NCI-H524 (cell line): ENCODE results near the gene CC2D1A.
A peak's percentile ranks its signal among the peaks of the same experiment; 100 is the strongest.
"Not testable (repeated sequence)": the region's sequence is repeated elsewhere in the genome, so short reads cannot be mapped to it uniquely, and the experiment has no call there.

Experiments used
- DNase-seq, 2 experiments: peaks; one replicate each; lab custom pipeline; 2025; lab: John Stamatoyannopoulos, UW

CC2D1A gene

GRCh38 chr19:13908674-13909073 is 2.7 kb downstream of the CC2D1A start:
- no peak for DNase-seq

GRCh38 chr19:13909430-13909829 is 3.4 kb downstream of the CC2D1A start:
- DNase-seq: no peak

GRCh38 chr19:13913352-13913751 is 7.4 kb downstream of the CC2D1A start:
- no peak for DNase-seq

- no peak for DNase-seq
Measured at GRCh38 chr19:13914777-13915176, 8.8 kb downstream of the CC2D1A start.

- no peak for DNase-seq
Measured at GRCh38 chr19:13917888-13918406, 11.9 kb downstream of the CC2D1A start.

- DNase-seq: no peak
Measured at GRCh38 chr19:13918726-13919411, 12.9 kb downstream of the CC2D1A start.

- DNase-seq: no peak
Measured at GRCh38 chr19:13920524-13920923, 14.5 kb downstream of the CC2D1A start.

GRCh38 chr19:13920940-13921747 is 15.1 kb downstream of the CC2D1A start:
- DNase-seq: peak; percentile 64 to 73

- DNase-seq: not testable (repeated sequence)
Measured at GRCh38 chr19:13922118-13922517, 16.1 kb downstream of the CC2D1A start.

GRCh38 chr19:13923194-13923987 is 17.4 kb downstream of the CC2D1A start:
- no peak for DNase-seq

GRCh38 chr19:13926010-13926409 is 20.0 kb downstream of the CC2D1A start:
- no peak for DNase-seq

- no peak for DNase-seq
Measured at GRCh38 chr19:13926715-13927114, 20.7 kb downstream of the CC2D1A start.

- DNase-seq: peak in 1 of 2 experiments; percentile 37
Measured at GRCh38 chr19:13929340-13929739, 23.3 kb downstream of the CC2D1A start.

- DNase-seq: no peak
Measured at GRCh38 chr19:13929956-13930355, 24.0 kb downstream of the CC2D1A start.

GRCh38 chr19:13930402-13930801 is 24.4 kb downstream of the CC2D1A start:
- no peak for DNase-seq

- no peak for DNase-seq
Measured at GRCh38 chr19:13931391-13932148, 25.6 kb downstream of the CC2D1A start.

GRCh38 chr19:13932149-13932637 is 26.2 kb downstream of the CC2D1A start:
- DNase-seq: no peak

- DNase-seq: no peak
Measured at GRCh38 chr19:13932911-13933393, 27.0 kb downstream of the CC2D1A start.

- DNase-seq: no peak
Measured at GRCh38 chr19:13934785-13935109, 28.7 kb downstream of the CC2D1A start.

- DNase-seq: peak in 1 of 2 experiments; percentile 16
Measured at GRCh38 chr19:13935765-13936510, 29.9 kb downstream of the CC2D1A start.
